Suprapubic skin (tissue), 4 donors: ENCODE results near the gene HOXC5.

Experiments
- CTCF ChIP-seq, 2 donors: fragments of 200-600 bp in 1 of 2; fragments of 450-650 bp in 1 of 2; sonication (generic) in 1 of 2; IDR thresholded peaks; one replicate each; pipeline ENCODE4 v1.5.1; 2016 to 2019; ENCODE audit warnings: antibody characterized with exemption in 2 of 2, mild to moderate bottlenecking in 1 of 2, moderate library complexity in 1 of 2
- EP300 ChIP-seq: sonication (generic); formaldehyde crosslinking; IDR thresholded peaks from one replicate; pipeline ENCODE4 v1.6.1; 2017; ENCODE audit warnings: antibody characterized with exemption
- POLR2A ChIP-seq, 2 donors: fragments of 450-650 bp; IDR thresholded peaks; one replicate each; pipeline ENCODE4 v1.6.1; 2017; ENCODE audit warnings: antibody characterized with exemption in 2 of 2, mild to moderate bottlenecking in 2 of 2, moderate library complexity in 2 of 2
- POLR2AphosphoS5 ChIP-seq, 3 donors: sonication (generic); formaldehyde crosslinking; IDR thresholded peaks; one replicate each; pipeline ENCODE4 v1.6.1; 2017; ENCODE audit warnings: antibody characterized with exemption in 3 of 3

- TF ChIP-seq POLR2A (IDR thresholded peaks at IDR 0.05) (no peak), CTCF (IDR thresholded peaks at IDR 0.05) (no peak), POLR2AphosphoS5 (IDR thresholded peaks at IDR 0.05) (no peak), EP300 (no peak)
These were observed 6.1 kb downstream of the HOXC5 start for GRCh38 chr12:54038871-54039414.
